COR-L47 (cell line): ENCODE results near the gene HPCA.

Experiments used
- DNase-seq: peaks from one replicate; lab custom pipeline; 2025; lab: John Stamatoyannopoulos, UW

Gene HPCA

DNA sequence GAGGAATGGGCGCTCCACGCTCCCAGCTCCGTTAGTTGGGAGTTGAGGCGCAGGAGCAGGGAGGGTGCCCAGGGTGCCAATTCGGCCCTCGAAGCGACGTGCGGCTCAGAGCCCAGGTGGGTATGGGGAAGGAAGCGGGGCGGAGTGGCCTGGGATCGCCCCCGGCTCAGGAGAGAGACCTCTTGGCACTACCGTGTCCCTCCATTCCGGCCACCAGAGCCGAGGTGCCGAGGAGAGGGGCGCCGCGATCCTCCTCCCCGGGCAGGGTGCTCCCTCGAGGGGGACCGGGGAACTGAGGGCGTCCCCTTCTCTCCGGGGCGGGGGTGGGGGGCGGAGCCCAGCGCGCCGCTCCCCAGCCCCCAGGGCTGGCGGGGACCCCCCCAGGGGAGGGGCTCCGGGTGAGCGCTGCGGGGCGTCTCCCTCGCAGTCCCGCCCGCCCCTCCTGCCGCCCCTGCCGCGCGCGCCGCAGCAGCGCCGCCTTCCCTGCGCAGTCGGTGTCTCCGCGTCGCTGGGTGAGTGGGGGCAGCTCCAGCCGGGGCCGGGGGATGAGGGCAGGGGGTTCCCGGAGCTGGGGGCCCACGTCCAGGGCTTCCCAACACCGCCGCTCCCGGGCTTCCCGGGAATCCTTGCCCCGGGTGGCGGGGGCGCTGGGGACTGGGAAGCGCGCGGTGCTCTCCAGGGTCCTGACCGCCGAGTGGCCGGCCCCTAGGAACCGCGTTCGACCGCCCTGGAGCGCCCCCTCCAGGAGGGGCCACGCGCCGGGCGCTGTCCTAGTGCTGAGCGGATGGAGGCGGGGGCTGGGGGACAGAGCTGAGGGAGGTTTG is at the start of gene HPCA:
TSS of gene HPCA (plus strand) at position 488 of the 824 bp plus-strand sequence. CDS start 2,408 bp downstream, outside the sequence.
- DNase-seq, result no peak

DNA sequence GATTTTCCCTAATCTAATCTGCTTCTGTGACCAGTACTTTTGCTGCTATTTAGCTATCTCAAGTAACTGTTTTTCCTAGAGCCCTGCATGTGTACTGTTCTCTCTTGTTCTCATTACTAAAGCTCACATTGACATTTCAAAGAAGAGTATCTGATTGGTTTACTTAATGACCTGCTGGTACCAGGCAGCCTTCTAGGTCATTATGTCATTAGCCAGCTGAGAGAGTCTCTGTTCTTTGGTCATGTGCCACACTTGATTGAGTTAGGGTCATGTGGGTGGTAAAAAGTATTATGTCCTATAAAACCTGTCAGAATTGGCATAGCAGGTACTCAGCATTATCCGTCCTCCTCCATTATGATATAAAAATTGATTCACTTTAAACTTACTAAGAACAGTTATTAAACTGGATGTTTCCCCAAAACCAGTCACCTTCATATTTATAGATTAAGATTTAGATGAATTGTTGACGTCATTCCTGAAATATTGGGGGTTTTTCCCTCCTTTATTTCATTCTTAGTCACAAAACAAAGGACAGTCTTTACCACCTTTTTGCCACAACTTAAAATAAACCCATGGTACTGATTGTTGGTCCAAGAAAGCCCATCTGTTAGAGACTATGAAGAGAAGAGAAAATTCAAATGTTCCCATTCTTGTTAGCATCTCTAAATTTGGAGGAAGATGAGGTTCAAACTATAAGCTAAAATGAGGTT is 37.8 kb upstream of the HPCA start:
- DNase-seq, result no peak

DNA sequence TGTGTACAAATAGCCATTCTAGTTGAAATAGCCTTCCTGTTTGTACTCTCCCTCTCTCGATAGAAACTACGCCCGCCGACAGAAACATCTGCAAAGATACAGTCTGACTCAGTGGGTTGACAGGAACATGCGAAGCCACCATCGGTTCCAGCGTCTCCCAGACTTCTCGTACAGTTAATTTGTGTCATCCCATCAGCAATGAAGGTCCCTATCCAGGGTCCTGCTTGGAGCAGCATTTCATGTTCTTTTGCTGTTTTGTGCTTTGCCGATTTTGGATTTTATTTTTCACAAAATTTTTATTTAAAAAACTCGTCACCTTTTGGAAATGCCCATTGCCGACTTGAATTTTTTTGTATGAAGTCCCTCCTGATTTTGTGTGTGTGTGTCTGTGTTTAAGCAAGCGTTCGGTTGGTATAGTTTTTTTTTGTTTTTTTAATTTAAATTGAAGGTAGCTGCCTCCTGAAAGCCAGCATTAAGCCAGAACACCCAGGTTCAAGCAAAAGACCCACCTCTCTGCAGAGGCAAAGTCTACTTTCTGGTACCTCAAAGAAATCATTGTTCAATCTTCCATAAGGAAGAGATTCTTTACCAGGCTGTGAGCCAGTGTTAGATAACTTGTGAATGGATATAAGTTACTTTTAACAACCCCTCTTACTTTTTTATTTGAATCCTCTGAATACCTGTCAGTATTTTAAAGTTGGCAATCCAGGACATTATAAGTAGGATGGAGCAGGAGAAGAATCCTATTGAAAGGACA is 30.3 kb upstream of the HPCA start:
- no peak for DNase-seq

DNA sequence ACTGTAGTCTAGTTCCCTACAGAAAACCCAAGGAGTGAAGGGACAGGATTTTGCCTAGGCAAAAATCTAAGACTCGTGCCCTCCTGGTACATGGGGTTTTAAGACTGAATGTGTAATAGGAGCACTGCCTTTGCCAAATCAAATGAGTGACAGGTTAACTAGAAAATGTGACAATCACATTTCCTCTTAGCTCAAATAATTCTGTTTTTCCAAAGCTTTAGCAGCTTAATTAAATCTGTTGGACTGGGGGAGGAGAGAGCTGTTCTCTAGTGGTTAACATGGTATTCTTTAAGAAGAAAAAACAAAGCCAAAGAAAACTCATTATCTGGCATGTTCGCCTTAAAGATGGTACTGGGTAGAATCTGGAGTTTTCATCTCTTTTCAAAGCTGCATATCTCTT is 28.2 kb upstream of the HPCA start:
- no peak for DNase-seq

GRCh38 chr1:32858791-32859190 is 27.5 kb upstream of the HPCA start:
- DNase-seq, result no peak

- no peak for DNase-seq
These were observed 26.4 kb upstream of the HPCA start for GRCh38 chr1:32859915-32860314.

GRCh38 chr1:32860566-32860965 is 25.7 kb upstream of the HPCA start:
- no peak for DNase-seq

GRCh38 chr1:32861904-32862695 is 24.2 kb upstream of the HPCA start:
- DNase-seq, result no peak

GRCh38 chr1:32863218-32863880 is 22.9 kb upstream of the HPCA start:
- no peak for DNase-seq

DNA sequence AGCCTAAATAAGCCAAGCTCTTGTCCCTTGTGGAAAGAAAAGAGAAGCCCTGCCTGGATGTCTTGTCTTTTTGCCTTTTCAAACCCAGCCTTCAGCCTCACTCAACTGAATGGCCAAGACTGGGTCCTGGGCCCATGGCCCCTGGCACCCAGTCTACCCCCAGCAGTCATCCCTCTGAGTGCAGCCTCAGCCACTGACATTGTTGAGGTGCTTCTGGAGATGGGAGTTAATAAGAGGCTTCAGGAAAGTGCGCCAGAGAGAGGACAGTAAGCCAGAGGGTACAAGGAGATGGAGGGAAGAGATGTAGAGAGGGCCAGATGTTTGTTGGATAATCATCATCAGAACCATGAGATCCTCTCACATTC is 22.4 kb upstream of the HPCA start:
- no peak for DNase-seq

DNA sequence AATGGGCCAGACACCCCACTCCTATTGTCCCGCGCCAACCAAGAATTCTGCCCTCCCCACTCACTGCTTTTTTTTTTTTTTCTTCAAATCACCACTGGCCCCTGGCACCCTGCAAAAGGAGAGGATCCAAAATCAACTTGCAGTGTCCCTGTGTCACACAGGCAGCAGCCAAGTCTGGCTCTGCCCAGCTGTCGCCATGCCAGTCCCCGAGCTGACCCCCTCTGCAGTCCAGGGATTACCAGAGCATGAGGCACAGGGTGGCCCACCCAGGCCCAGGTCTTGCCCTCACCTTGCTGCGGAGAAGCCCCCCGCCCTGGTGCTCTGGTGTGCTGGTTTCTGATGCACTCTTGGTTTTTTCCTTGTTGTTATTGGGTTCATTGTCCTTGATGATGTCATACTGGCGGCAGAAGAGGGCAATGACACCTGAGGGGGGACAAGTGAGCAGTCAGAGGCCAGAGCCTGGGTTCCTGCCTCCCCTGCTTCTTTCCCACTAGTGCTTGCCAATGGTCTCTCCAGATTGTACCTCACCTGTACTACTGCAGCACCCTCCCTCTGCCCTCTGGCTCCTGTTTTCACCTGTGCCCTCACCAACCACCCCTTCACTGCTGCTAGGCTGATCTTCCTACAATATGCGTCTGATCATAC is 21.8 kb upstream of the HPCA start:
- no peak for DNase-seq

GRCh38 chr1:32865639-32866405 is 20.5 kb upstream of the HPCA start:
- no peak for DNase-seq

DNA sequence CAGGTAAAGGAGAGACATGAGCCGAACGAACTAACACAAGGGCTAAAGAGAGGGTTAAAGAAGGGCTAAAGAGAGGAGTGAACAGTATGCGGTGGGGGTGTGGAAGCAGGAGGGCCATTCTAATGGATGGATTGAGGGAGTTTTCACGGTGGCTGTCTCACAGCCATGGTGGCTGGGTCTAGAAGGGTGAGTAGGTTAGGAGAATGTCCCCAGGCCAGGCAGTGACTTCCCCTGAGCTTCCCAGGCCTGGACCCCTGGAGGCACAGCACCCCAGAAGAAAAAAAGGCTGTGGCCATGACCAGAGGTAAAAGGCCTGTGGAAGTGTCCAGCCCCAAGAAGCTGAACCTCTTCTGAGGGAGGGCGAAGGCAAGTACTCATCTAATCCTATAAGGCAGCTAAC is 19.1 kb upstream of the HPCA start:
- DNase-seq, result no peak

- DNase-seq, result no peak
These were observed 18.6 kb upstream of the HPCA start for GRCh38 chr1:32867671-32868070.

GRCh38 chr1:32868085-32868484 is 18.2 kb upstream of the HPCA start:
- DNase-seq, result no peak

GRCh38 chr1:32868806-32869455 is 17.4 kb upstream of the HPCA start:
- no peak for DNase-seq

- DNase-seq, result no peak
These were observed 16.2 kb upstream of the HPCA start for GRCh38 chr1:32869923-32870614.

- DNase-seq, result no peak
These were observed 15.5 kb upstream of the HPCA start, which contains the start of gene FNDC5 for GRCh38 chr1:32870615-32871363. Gene FNDC5, minus strand, starts transcription at chr1:32870912.
